ENCODE measurements around the gene DISC1.

Gene DISC1

GRCh38 chr1:231893400-231894102 is 267.0 kb downstream of the DISC1 start:
- TF ChIP-seq CTCF (IDR thresholded peaks at IDR 0.05; ENCODE audit: insufficient read depth, low read length) (no peak), SPI1 (IDR thresholded peaks at IDR 0.05; ENCODE audit: borderline replicate concordance, low read depth) (no peak), GABPA (IDR thresholded peaks at IDR 0.05; ENCODE audit: low read depth) (no peak), POLR2AphosphoS5 (IDR thresholded peaks at IDR 0.05; ENCODE audit: low read depth) (no peak), REST (IDR thresholded peaks at IDR 0.05; ENCODE audit: insufficient replicate concordance, low read depth) (no peak)
- DNase-seq (ENCODE audit: low read depth in 1 of 2, low spot score in 1 of 2) = no peak
- H3K27ac ChIP-seq (replicated peaks) = no peak overlapping the region
- no peaks in the 10 kb centered on the region for H3K27me3 ChIP-seq (ENCODE audit: insufficient read depth, poor library complexity, severe bottlenecking)
- no peak overlapping the region for H3K4me3 ChIP-seq (replicated peaks; ENCODE audit: insufficient read depth, low read length)

- no peak for TF ChIP-seq REST (IDR thresholded peaks at IDR 0.05; ENCODE audit: insufficient replicate concordance, low read depth)
- TF ChIP-seq GABPA (IDR thresholded peaks at IDR 0.05; ENCODE audit: low read depth) = no peak
- DNase-seq (ENCODE audit: low read depth in 1 of 2, low spot score in 1 of 2) = no peak
- H3K4me3 ChIP-seq (replicated peaks; ENCODE audit: insufficient read depth, low read length) = no peak overlapping the region
These were observed 270.2 kb downstream of the DISC1 start for GRCh38 chr1:231896806-231897205.

GRCh38 chr1:231899046-231899445 is 272.5 kb downstream of the DISC1 start:
- no peak overlapping the region for H3K4me3 ChIP-seq (replicated peaks; ENCODE audit: insufficient read depth, low read length)
- no peak overlapping the region for H3K27ac ChIP-seq (replicated peaks)
- no peaks in the 10 kb centered on the region for H3K27me3 ChIP-seq (ENCODE audit: insufficient read depth, poor library complexity, severe bottlenecking)
- TF ChIP-seq CTCF (IDR thresholded peaks at IDR 0.05; ENCODE audit: insufficient read depth, low read length) (no peak), REST (IDR thresholded peaks at IDR 0.05; ENCODE audit: insufficient replicate concordance, low read depth) (no peak), POLR2AphosphoS5 (IDR thresholded peaks at IDR 0.05; ENCODE audit: low read depth) (no peak), GABPA (IDR thresholded peaks at IDR 0.05; ENCODE audit: low read depth) (no peak), SPI1 (IDR thresholded peaks at IDR 0.05; ENCODE audit: borderline replicate concordance, low read depth) (no peak)
- no peak for DNase-seq (ENCODE audit: low read depth in 1 of 2, low spot score in 1 of 2)

More at GRCh38 chr1:231896806-231897205, 270.2 kb downstream of the DISC1 start:
- no peaks in the 10 kb centered on the region for H3K27me3 ChIP-seq (ENCODE audit: insufficient read depth, poor library complexity, severe bottlenecking)
- no peak overlapping the region for H3K27ac ChIP-seq (replicated peaks)

Measured in HL-60 (cell line).